HG02852 (cell line): ENCODE measurements around the gene LRRC36.

Experiments
- ATAC-seq: cut with Tn5 transposase; IDR thresholded peaks from one replicate; pipeline ENCODE4 v1.9.1; 2021; ENCODE audit warnings: mild to moderate bottlenecking, moderate library complexity; ENCODE audit not compliant: unreplicated experiment

Gene LRRC36

GRCh38 chr16:67388191-67388590 is 61.6 kb downstream of the LRRC36 start:
- no peak for ATAC-seq

- no peak for ATAC-seq
These were observed 62.0 kb downstream of the LRRC36 start for GRCh38 chr16:67388591-67388990.

GRCh38 chr16:67389911-67390815 is 63.5 kb downstream of the LRRC36 start:
- no peak for ATAC-seq

- no peak for ATAC-seq
These were observed 64.3 kb downstream of the LRRC36 start for GRCh38 chr16:67390816-67391423.

GRCh38 chr16:67391424-67392300 is 65.0 kb downstream of the LRRC36 start:
- no peak for ATAC-seq

GRCh38 chr16:67392301-67393059 is 65.9 kb downstream of the LRRC36 start:
- ATAC-seq, result no peak

- no peak for ATAC-seq
These were observed 66.6 kb downstream of the LRRC36 start, which contains the start of gene TPPP3 for GRCh38 chr16:67393111-67393787. TSS of gene TPPP3 (minus strand) at chr16:67393498. CDS start at chr16:67391111, 2,387 bp downstream.

- no peak for ATAC-seq
These were observed 67.2 kb downstream of the LRRC36 start for GRCh38 chr16:67393788-67394154.

GRCh38 chr16:67394155-67395104 is 67.8 kb downstream of the LRRC36 start:
- no peak for ATAC-seq

- ATAC-seq, result no peak
These were observed 68.5 kb downstream of the LRRC36 start for GRCh38 chr16:67395105-67395457.

- no peak for ATAC-seq
These were observed 69.0 kb downstream of the LRRC36 start for GRCh38 chr16:67395458-67396158.

GRCh38 chr16:67396159-67397035 is 69.8 kb downstream of the LRRC36 start:
- no peak for ATAC-seq

GRCh38 chr16:67397036-67397801 is 70.6 kb downstream of the LRRC36 start:
- no peak for ATAC-seq

GRCh38 chr16:67397812-67398545 is 71.4 kb downstream of the LRRC36 start:
- ATAC-seq, result no peak

- no peak for ATAC-seq
These were observed 72.1 kb downstream of the LRRC36 start for GRCh38 chr16:67398546-67399217.
